WTC11 (cell line): Measurements from ENCODE around the gene STIP1. TPM values are rescaled to one million over a fixed set of nuclear protein-coding genes. Genes with fewer than 3 reads are reported as not detected.

Source experiments
- ATAC-seq: fragments of 200-7000 bp; cut with Tn5 transposase; 2 replicates; pipeline ENCODE4 v1.10.0; 2021; ENCODE audit warnings: mild to moderate bottlenecking, moderate library complexity
- CTCF ChIA-PET: fragments of 300-600 bp; sonication (Branson Sonifier 250); formaldehyde crosslinking; loops from one replicate; lab custom pipeline; 2021; ENCODE audit warnings: antibody characterized with exemption; lab: Charles Lee
- POLR2A ChIA-PET: fragments of 350-600 bp; sonication (Branson Sonifier 250); formaldehyde crosslinking; loops from one replicate; lab custom pipeline; 2021; ENCODE audit warnings: antibody characterized with exemption; lab: Charles Lee
- DNase-seq: peaks from one replicate; pipeline ENCODE4 v3.0.0; 2021; ENCODE audit warnings: low spot score
- H3K27ac Mint-ChIP-seq: 2 replicates; pipeline ENCODE4 v1.8.0; 2021; ENCODE audit warnings: mixed read lengths
- H3K27me3 Mint-ChIP-seq: 2 replicates; pipeline ENCODE4 v1.8.0; 2021; ENCODE audit warnings: low read depth, mild to moderate bottlenecking, moderate library complexity, mixed read lengths
- H3K36me3 Mint-ChIP-seq: 2 replicates; pipeline ENCODE4 v1.8.0; 2021; ENCODE audit warnings: mixed read lengths
- H3K4me1 Mint-ChIP-seq: 2 replicates; pipeline ENCODE4 v1.8.0; 2022; ENCODE audit warnings: mixed read lengths
- H3K4me3 Mint-ChIP-seq: 2 replicates; pipeline ENCODE4 v1.8.0; 2021; ENCODE audit warnings: mild to moderate bottlenecking, moderate library complexity, mixed read lengths
- H3K9me3 Mint-ChIP-seq: 2 replicates; pipeline ENCODE4 v1.8.0; 2021; ENCODE audit warnings: mixed read lengths
- AFF4 ChIP-seq: sonication (generic); formaldehyde crosslinking; IDR thresholded peaks from 2 replicates; pipeline ENCODE4 v1.8.1; 2023; ENCODE audit warnings: mild to moderate bottlenecking, missing genetic modification reagents, borderline replicate concordance
- AR ChIP-seq: fragments of 250-450 bp; sonication (Bioruptor Pico); IDR thresholded peaks from 2 replicates; pipeline ENCODE4 v1.9.0; 2021; ENCODE audit warnings: mild to moderate bottlenecking
- ARID4B ChIP-seq: sonication (generic); formaldehyde crosslinking; IDR thresholded peaks from 2 replicates; pipeline ENCODE4 v1.8.0; 2023; ENCODE audit warnings: missing genetic modification reagents, mild to moderate bottlenecking, borderline replicate concordance
- ATF3 ChIP-seq: sonication (generic); formaldehyde crosslinking; conservative IDR thresholded peaks from 2 replicates; pipeline ENCODE4 v1.8.1; 2022; ENCODE audit warnings: mild to moderate bottlenecking, missing genetic modification reagents
- EMX1 ChIP-seq: fragments of 250-450 bp; sonication (Bioruptor Pico); IDR thresholded peaks from 2 replicates; pipeline ENCODE4 v1.8.0; 2021; ENCODE audit warnings: mild to moderate bottlenecking
- ETV6 ChIP-seq: sonication (generic); formaldehyde crosslinking; IDR thresholded peaks from 2 replicates; pipeline ENCODE4 v1.8.1; 2022; ENCODE audit warnings: mild to moderate bottlenecking, missing genetic modification reagents
- FOXP4 ChIP-seq: sonication (generic); formaldehyde crosslinking; IDR thresholded peaks from 2 replicates; pipeline ENCODE4 v1.8.0; 2022; ENCODE audit warnings: mild to moderate bottlenecking, missing genetic modification reagents
- MAX ChIP-seq: sonication (generic); formaldehyde crosslinking; IDR thresholded peaks from 2 replicates; pipeline ENCODE4 v1.8.0; 2022; ENCODE audit warnings: mild to moderate bottlenecking, missing genetic modification reagents
- MLX ChIP-seq: sonication (generic); formaldehyde crosslinking; IDR thresholded peaks from 2 replicates; pipeline ENCODE4 v1.8.1; 2023; ENCODE audit warnings: mild to moderate bottlenecking, missing genetic modification reagents, moderate library complexity
- PREB ChIP-seq: sonication (generic); formaldehyde crosslinking; IDR thresholded peaks from 2 replicates; pipeline ENCODE4 v1.8.1; 2022; ENCODE audit warnings: mild to moderate bottlenecking, missing genetic modification reagents, moderate library complexity, borderline replicate concordance
- PRRX2 ChIP-seq: fragments of 250-450 bp; sonication (Bioruptor Pico); IDR thresholded peaks from 2 replicates; pipeline ENCODE4 v1.8.0; 2021; ENCODE audit warnings: mild to moderate bottlenecking
- RELA ChIP-seq: sonication (generic); formaldehyde crosslinking; IDR thresholded peaks from 2 replicates; pipeline ENCODE4 v1.8.1; 2022; ENCODE audit warnings: missing genetic modification reagents, mild to moderate bottlenecking, borderline replicate concordance
- TEAD1 ChIP-seq: sonication (generic); formaldehyde crosslinking; IDR thresholded peaks from 2 replicates; pipeline ENCODE4 v1.8.0; 2022; ENCODE audit warnings: mild to moderate bottlenecking, missing genetic modification reagents
- TP53 ChIP-seq: sonication (generic); formaldehyde crosslinking; IDR thresholded peaks from 2 replicates; pipeline ENCODE4 v1.8.1; 2023; ENCODE audit warnings: mild to moderate bottlenecking, missing genetic modification reagents
- USF2 ChIP-seq: sonication (generic); formaldehyde crosslinking; IDR thresholded peaks from 2 replicates; pipeline ENCODE4 v1.8.1; 2023; ENCODE audit warnings: mild to moderate bottlenecking, missing genetic modification reagents, moderate library complexity
- ZNF416 ChIP-seq: fragments of 250-450 bp; sonication (Bioruptor Pico); IDR thresholded peaks from 2 replicates; pipeline ENCODE4 v1.9.0; 2021; ENCODE audit warnings: mild to moderate bottlenecking, inconsistent platforms
- ZNF423 ChIP-seq: fragments of 250-450 bp; sonication (Bioruptor Pico); IDR thresholded peaks from 2 replicates; pipeline ENCODE4 v2.1.2; 2022; ENCODE audit warnings: mild to moderate bottlenecking, moderate library complexity
- ZNF671 ChIP-seq: fragments of 250-450 bp; sonication (Bioruptor Pico); IDR thresholded peaks from 2 replicates; pipeline ENCODE4 v1.8.0; 2021; ENCODE audit warnings: mild to moderate bottlenecking
- total RNA-seq: library from RNA; stranded (reverse); gene quantifications from 3 replicates; pipeline ENCODE4 v1.2.3, GENCODE V29; 2021

STIP1 gene
- total RNA-seq, 1 experiment from 2014 or later, result 296 TPM

GRCh38 chr11:64150481-64151239 lies 35.3 kb upstream of the STIP1 start (continued):
- no peak for TF ChIP-seq MAX
- no peak for TF ChIP-seq TP53 (CRISPR knock-in tag)
- no peak for TF ChIP-seq ARID4B
- TF ChIP-seq ETV6 (CRISPR knock-in tag), result no peak
- TF ChIP-seq TEAD1 (CRISPR knock-in tag), result no peak
- no peak for TF ChIP-seq ZNF416 (CRISPR knock-in tag)
- no peak for TF ChIP-seq PREB (CRISPR knock-in tag)
- TF ChIP-seq RELA, result no peak
- TF ChIP-seq MLX (CRISPR knock-in tag), result no peak
- TF ChIP-seq AFF4 (CRISPR knock-in tag), result no peak
- TF ChIP-seq ZNF671, result no peak
- no peak for TF ChIP-seq AR (CRISPR knock-in tag)

- H3K27ac Mint-ChIP-seq, result no peak overlapping the region
- H3K4me3 Mint-ChIP-seq, result no peak overlapping the region
- H3K36me3 Mint-ChIP-seq, result no peaks in the 10 kb centered on the region
- peaks cover 34% of the 10 kb centered on the region for H3K4me1 Mint-ChIP-seq
- DNase-seq, result no peak
- ChIA-PET CTCF (interaction anchor here (0.7 to 3.9 kb wide), 7 partner anchors 12 to 152 kb away, joined by 3 to 17 read pairs (median 10); partner anchors contain the start of gene STIP1), POLR2A (no interaction called here)
- no peak for ATAC-seq
- H3K9me3 Mint-ChIP-seq, result no peaks in the 10 kb centered on the region
- peaks cover 2% of the 10 kb centered on the region; the same call in 1 of the 2 replicates for H3K27me3 Mint-ChIP-seq
- no peak for TF ChIP-seq FOXP4
- no peak for TF ChIP-seq PRRX2 (CRISPR knock-in tag)
- TF ChIP-seq USF2 (CRISPR knock-in tag), result no peak
- TF ChIP-seq ATF3 (CRISPR knock-in tag), result no peak
- TF ChIP-seq ZNF423 (CRISPR knock-in tag), result no peak
- TF ChIP-seq MLX (CRISPR knock-in tag), result no peak
- no peak for TF ChIP-seq EMX1 (CRISPR knock-in tag)
Measured at GRCh38 chr11:64151337-64151736, 34.6 kb upstream of the STIP1 start.
